PC-9 (cell line): ENCODE results near the gene PEAK1.

Source experiments
- CTCF ChIP-seq: fragments of 200-600 bp; sonication (generic); conservative IDR thresholded peaks from 2 replicates; pipeline ENCODE4 v1.6.1; 2017; ENCODE audit warnings: mixed run types, antibody characterized with exemption, mild to moderate bottlenecking, moderate library complexity
- EZH2 ChIP-seq: fragments of 200-600 bp; sonication (generic); IDR thresholded peaks from 2 replicates; pipeline ENCODE4 v1.8.0; 2017; ENCODE audit warnings: antibody characterized with exemption, low read depth

GRCh38 chr15:77420610-77421369 lies 886 bp upstream of the PEAK1 start, which contains the start of gene HMG20A:
- TF ChIP-seq CTCF (no peak), EZH2 (no peak)
